OCI-LY1 (cell line): Measurements from ENCODE around the gene NFAT5.

ENCODE experiments used
- H2AFZ ChIP-seq: fragments of 200-600 bp; sonication (generic), shearing (Covaris generic); 2 replicates; pipeline ENCODE4 v1.6.0; 2014; ENCODE audit warnings: antibody characterized with exemption, mild to moderate bottlenecking, low read length
- H3F3A ChIP-seq: fragments of 200-600 bp; sonication (generic), shearing (Covaris generic); 2 replicates; pipeline ENCODE4 v1.6.0; 2014; ENCODE audit warnings: mild to moderate bottlenecking, antibody characterized with exemption, low read length, moderate library complexity; ENCODE audit not compliant: insufficient read depth
- H3K27ac ChIP-seq: fragments of 200-600 bp; sonication (generic); 2 replicates; pipeline ENCODE4 v1.5.1; 2014; ENCODE audit warnings: low read length, mixed run types, mild to moderate bottlenecking, low read depth; ENCODE audit not compliant: poor library complexity, severe bottlenecking
- H3K27me3 ChIP-seq: fragments of 200-600 bp; sonication (generic); 2 replicates; pipeline ENCODE4 v1.6.0; 2014; ENCODE audit warnings: antibody characterized with exemption, mild to moderate bottlenecking, low read length, moderate library complexity; ENCODE audit not compliant: insufficient read depth
- H3K36me3 ChIP-seq: fragments of 200-600 bp; sonication (generic); 2 replicates; pipeline ENCODE4 v1.6.1; 2014; ENCODE audit warnings: mild to moderate bottlenecking, antibody characterized with exemption, low read length, moderate library complexity, mixed read lengths; ENCODE audit not compliant: insufficient read depth
- H3K4me1 ChIP-seq: fragments of 200-600 bp; sonication (generic); 2 replicates; pipeline ENCODE4 v1.5.1; 2014; ENCODE audit warnings: mild to moderate bottlenecking, low read length, moderate library complexity; ENCODE audit not compliant: insufficient read depth, severe bottlenecking
- H3K4me2 ChIP-seq: fragments of 200-600 bp; sonication (generic), shearing (Covaris generic); 2 replicates; pipeline ENCODE4 v1.6.1; 2014; ENCODE audit warnings: low read length
- H3K4me3 ChIP-seq: fragments of 200-600 bp; sonication (generic); 2 replicates; pipeline ENCODE4 v1.5.1; 2014; ENCODE audit warnings: low read length, low read depth, mild to moderate bottlenecking, mixed read lengths; ENCODE audit not compliant: poor library complexity, severe bottlenecking
- H3K79me2 ChIP-seq: fragments of 200-600 bp; shearing (Covaris generic); 2 replicates; pipeline ENCODE4 v1.6.1; 2016; ENCODE audit warnings: mixed run types, low read length, mixed read lengths; ENCODE audit not compliant: insufficient read depth
- H3K9ac ChIP-seq: fragments of 200-600 bp; sonication (generic), shearing (Covaris generic); 2 replicates; pipeline ENCODE4 v1.6.1; 2014; ENCODE audit warnings: mild to moderate bottlenecking, low read length, mixed read lengths
- H3K9me2 ChIP-seq: fragments of 200-600 bp; sonication (generic), shearing (Covaris generic); 2 replicates; pipeline ENCODE4 v1.6.1; 2014; ENCODE audit warnings: low read depth, mild to moderate bottlenecking, low read length, mixed read lengths
- H3K9me3 ChIP-seq: fragments of 200-600 bp; shearing (Covaris generic); 2 replicates; pipeline ENCODE4 v1.6.1; 2014; ENCODE audit warnings: low read length, mixed read lengths
- H4K20me1 ChIP-seq: fragments of 200-600 bp; sonication (generic), shearing (Covaris generic); 2 replicates; pipeline ENCODE4 v1.6.0; 2016; ENCODE audit warnings: mild to moderate bottlenecking, low read length; ENCODE audit not compliant: insufficient read depth
- EZH2 ChIP-seq: fragments of 200-600 bp; sonication (generic), shearing (Covaris generic); IDR thresholded peaks from 2 replicates; pipeline ENCODE4 v1.8.0; 2017; ENCODE audit warnings: borderline replicate concordance, mixed run types, mild to moderate bottlenecking, antibody characterized with exemption, low read length, moderate library complexity, mixed read lengths
- TF ChIP-seq, protein P1 (sequence below): fragments of 200-600 bp; sonication (generic), shearing (Covaris generic); IDR thresholded peaks from 2 replicates; pipeline ENCODE4 v1.5.1; 2017; ENCODE audit warnings: mild to moderate bottlenecking, antibody characterized with exemption, low read length, moderate library complexity, mixed read lengths

NFAT5 gene

DNA sequence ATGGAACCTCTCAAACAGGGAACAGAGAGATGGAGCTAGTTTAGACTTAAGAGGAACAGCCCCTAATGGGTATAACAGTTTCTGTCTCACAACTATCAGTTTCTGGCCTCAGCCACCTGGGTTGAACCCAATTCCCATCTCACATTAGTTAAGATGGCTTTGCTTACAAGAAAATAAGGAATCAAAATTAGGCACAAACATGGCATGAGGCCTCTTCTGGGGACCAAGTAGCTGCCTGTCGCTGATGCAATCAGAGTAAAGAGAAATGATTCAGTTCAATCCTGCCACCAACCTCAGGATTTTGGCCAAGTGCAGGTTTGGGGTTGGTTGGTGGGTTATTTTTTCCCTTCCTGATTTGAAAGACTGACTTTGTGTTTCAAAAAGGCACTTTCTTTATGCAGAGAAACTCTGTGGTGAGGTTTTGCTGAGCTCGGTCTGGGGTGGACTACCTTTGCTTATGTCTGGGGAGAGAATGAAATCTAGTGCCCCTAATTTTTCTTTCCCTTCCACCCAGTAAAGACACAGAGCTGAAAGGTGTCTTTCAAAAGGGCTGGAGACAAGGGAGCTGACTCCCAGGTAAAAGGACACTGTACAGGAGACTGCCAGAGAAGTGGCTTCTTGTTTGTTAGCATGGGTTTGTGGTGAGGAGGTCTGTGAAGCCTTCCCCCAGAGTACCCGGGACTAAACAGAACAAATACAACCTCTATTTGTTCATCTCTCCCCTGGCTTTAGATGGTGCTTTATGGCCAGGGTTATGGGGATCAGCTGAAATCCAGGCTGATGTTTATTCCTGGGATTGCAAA, 44.8 kb upstream of the NFAT5 start:
- Histone ChIP-seq H4K20me1 (no peaks in the 10 kb centered on the region), H3K9me3 (no peaks in the 10 kb centered on the region), H3K36me3 (no peaks in the 10 kb centered on the region; the same call in 1 of the 2 replicates), H3K9ac (no peak overlapping the region), H3K4me1 (no peaks in the 10 kb centered on the region), H3K4me3 (no peak overlapping the region), H3K27ac (no peak overlapping the region), H3F3A (no peaks in the 10 kb centered on the region), H3K4me2 (no peak overlapping the region), H3K27me3 (no peaks in the 10 kb centered on the region), H2AFZ (no peak overlapping the region), H3K79me2 (no peaks in the 10 kb centered on the region), H3K9me2 (no peaks in the 10 kb centered on the region)
- TF ChIP-seq EZH2: no peak
- TF ChIP-seq, protein P1, sequence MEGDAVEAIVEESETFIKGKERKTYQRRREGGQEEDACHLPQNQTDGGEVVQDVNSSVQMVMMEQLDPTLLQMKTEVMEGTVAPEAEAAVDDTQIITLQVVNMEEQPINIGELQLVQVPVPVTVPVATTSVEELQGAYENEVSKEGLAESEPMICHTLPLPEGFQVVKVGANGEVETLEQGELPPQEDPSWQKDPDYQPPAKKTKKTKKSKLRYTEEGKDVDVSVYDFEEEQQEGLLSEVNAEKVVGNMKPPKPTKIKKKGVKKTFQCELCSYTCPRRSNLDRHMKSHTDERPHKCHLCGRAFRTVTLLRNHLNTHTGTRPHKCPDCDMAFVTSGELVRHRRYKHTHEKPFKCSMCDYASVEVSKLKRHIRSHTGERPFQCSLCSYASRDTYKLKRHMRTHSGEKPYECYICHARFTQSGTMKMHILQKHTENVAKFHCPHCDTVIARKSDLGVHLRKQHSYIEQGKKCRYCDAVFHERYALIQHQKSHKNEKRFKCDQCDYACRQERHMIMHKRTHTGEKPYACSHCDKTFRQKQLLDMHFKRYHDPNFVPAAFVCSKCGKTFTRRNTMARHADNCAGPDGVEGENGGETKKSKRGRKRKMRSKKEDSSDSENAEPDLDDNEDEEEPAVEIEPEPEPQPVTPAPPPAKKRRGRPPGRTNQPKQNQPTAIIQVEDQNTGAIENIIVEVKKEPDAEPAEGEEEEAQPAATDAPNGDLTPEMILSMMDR: no peak

DNA sequence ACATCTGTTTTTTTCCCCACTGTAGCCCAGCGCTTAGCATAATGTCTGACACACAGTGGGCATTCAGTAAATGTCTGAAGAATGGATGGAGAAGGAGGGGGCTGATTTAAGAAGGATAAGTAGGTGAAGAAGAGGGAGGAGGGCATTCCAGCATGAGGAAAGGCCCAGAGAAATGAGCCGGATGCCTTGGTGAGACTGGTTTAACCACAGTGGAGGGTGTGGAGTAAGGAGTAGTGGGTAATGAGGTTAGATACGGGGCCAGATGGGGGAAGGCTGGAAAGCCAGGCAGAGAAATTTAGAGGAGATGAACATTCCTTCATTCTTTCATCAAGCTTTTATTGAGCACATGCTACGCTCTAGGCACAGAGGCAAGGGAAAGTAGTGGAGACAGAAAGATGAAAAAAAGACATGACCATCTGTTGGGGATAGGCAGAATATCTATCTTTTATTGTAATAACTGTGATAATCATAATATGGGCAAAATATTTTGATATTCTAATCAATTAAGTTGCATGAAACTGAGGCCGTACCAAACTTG, 43.7 kb upstream of the NFAT5 start:
- H3K27me3 ChIP-seq: no peaks in the 10 kb centered on the region
- H2AFZ ChIP-seq: no peak overlapping the region
- H3K27ac ChIP-seq: no peak overlapping the region
- no peak overlapping the region for H3K9ac ChIP-seq
- H3K4me3 ChIP-seq: no peak overlapping the region
- no peaks in the 10 kb centered on the region for H3K9me2 ChIP-seq
- H4K20me1 ChIP-seq: no peaks in the 10 kb centered on the region
- H3K36me3 ChIP-seq: no peaks in the 10 kb centered on the region; the same call in 1 of the 2 replicates
- no peaks in the 10 kb centered on the region for H3K9me3 ChIP-seq
- no peak overlapping the region for H3K4me2 ChIP-seq
- H3F3A ChIP-seq: no peaks in the 10 kb centered on the region
- no peaks in the 10 kb centered on the region for H3K79me2 ChIP-seq
- TF ChIP-seq, protein P1: no peak
- TF ChIP-seq EZH2: no peak
- no peaks in the 10 kb centered on the region for H3K4me1 ChIP-seq

DNA sequence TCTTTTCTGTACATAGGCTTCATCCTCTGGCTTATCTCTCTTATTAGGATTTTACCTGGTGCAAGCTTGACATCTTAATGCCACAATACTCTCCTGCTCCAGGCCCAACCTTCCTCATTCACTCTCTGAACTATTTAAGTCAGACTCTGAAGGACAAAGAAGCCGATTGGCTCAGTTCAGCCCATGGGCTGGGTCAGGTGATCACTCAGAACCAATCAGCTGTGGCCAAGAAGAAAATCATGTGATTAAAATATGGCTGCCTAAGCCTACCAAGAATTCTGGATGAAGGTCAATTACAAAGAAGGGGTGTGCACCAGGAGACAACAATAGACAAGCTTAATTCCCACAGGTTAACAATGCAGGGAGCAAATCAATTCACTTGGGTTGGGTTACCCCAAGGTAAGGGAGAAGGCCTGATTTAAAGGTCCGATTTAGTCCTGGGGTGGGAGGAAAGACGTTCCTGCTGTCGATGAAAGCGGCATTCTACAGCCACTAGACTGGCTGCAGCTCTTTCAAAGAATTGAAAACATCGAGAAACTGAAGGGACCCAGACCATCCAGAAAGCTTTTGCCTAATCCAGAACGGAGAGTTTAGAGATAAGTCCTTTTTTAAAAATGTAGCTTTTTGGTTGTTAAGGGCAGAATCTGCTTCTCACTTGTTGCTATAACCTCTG, 42.9 kb upstream of the NFAT5 start:
- TF ChIP-seq, protein P1: no peak
- TF ChIP-seq EZH2: no peak
- Histone ChIP-seq H2AFZ (no peak overlapping the region), H3F3A (no peaks in the 10 kb centered on the region)

More for the DNA sequence above, 42.9 kb upstream of the NFAT5 start:
- Histone ChIP-seq H3K4me3 (no peak overlapping the region), H3K4me1 (no peaks in the 10 kb centered on the region), H3K4me2 (no peak overlapping the region), H3K27me3 (no peaks in the 10 kb centered on the region), H3K9ac (no peak overlapping the region), H3K9me3 (no peaks in the 10 kb centered on the region), H3K27ac (no peak overlapping the region), H3K36me3 (no peaks in the 10 kb centered on the region; the same call in 1 of the 2 replicates), H4K20me1 (no peaks in the 10 kb centered on the region), H3K9me2 (no peaks in the 10 kb centered on the region), H3K79me2 (no peaks in the 10 kb centered on the region)
